Pons (tissue), 1 donor: Measurements from ENCODE around the gene NTHL1.

ENCODE experiments used
- DNase-seq: peaks from one replicate; pipeline ENCODE4 v3.0.0-alpha.2; 2016; ENCODE audit warnings: low spot score

Gene NTHL1

GRCh38 chr16:2008009-2008526 lies 39.6 kb downstream of the NTHL1 start:
- no peak for DNase-seq

DNA sequence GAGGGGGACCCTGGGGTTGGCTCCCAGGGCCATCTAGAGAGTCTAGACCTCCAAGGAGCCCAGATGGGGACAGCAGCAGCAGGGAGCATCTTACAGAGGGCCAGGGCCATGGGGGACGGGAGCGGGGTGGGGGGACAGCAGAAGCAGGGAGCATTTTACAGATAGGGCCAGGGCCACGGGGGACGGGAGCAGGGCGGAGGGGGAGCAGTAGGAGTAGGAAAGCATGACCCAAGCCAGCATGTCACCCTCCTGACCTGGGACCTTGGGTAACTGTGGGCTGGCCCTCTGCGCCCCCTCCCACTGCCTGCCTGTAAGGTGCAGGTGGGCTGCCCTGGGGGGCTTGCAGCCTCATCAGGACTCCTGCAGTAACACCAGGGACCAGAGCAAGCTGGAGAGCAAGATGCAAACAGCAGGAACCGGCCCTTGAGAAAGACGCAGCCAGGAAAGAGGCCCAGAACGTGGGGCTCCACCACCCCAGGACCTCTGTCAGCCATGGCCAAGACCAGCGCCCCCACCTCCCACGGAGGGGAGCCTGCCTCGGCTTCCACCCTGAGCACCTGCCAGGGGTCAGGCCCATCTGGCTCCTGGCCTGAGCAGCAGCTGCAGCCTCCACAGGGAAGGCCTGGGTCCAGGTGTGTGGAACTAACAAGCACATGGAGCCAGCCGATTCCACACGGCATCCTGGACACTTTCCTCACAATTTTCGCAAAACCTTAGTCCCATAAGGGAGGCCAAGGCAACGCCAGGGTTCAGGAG lies 40.4 kb downstream of the NTHL1 start:
- no peak for DNase-seq

DNA sequence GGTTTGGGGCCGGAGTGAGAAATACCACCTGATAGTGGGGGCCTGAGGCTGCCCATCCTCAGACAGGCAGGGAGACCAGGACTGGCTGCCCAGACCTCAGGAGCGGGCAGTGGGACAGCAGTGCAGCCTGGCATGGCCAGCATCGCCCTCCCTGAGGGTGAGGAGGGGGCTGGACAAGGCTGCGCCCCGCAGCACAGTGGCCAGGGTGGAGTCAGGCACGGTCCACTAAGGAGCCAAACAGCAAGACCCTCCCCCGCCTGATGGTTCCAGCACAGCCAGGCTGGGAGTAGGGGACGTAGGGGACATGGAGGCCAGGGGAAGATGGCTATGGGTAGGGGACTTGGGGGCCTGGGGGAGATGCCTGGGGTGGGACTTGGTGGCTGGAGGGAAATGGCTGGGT lies 41.3 kb downstream of the NTHL1 start:
- DNase-seq = no peak

GRCh38 chr16:2005646-2006045 lies 42.0 kb downstream of the NTHL1 start:
- DNase-seq = no peak

GRCh38 chr16:2004795-2005517 lies 42.7 kb downstream of the NTHL1 start:
- no peak for DNase-seq

DNA sequence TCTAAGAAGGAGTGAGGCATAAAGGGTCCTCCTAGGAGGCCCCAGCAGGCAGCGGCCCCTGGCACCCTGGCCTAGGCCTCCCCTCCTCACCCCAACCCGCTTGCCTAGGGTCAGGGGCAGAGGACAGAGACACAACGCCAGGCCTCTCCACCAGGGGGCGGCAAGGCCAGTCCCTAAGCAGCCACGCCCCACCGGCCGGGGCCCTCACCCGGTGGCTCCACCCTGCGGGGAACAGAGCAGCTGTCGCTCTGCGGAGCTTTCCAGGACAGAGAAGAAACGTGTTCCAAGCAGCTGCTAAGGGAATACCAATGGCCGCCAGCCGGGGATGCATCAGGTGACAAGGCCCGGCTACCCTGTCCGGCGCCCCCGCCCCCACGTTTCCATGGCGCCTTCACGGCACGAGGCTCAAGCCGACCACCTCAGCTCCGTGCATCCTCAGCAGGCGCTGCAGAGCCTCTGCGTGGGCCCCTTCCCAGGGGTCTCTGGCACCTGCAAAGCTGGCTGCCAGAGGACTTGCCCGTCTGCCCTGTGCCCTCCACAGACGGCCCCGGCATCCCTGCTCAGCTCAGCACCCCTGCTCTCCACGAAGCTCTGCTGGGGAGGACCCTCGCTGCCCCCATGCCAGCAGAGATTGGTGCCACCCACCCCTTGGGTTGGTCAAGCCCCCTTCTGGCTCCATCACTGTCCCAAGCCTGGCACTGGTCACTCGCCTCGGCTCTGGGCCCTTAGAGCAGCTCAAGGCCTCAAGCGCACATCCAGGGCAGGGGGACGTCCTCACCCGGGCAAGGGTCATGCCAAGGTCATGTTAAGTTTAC lies 43.6 kb downstream of the NTHL1 start:
- DNase-seq = peak; percentile 69

DNA sequence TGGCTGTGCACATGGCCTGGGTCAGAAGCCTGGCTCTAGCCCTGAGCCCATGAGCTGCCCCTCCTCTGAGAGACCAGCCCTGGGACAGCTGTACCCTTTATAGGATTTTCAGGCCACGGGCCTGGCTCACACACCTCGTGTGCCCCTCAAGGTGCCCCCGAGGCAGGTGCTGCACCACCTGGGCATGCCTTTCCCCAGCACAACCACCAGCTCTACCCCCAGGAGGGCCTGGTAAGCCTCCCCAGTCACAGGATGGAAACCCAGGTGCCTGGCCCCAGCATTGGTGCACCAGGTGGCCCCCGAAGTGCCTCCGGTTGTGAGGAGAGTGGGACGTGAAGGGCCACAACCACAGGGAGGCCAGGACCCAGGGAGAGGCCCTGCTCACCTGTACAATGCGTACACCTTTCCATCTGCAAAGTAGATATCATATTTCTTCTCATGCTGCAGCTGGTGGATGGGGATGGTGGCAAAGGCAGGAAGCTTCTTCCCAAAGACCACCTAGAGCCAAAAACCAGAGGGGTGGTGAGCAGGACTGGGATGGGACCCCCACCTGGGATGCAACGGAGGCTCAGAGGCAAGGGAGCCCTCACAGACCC lies 44.3 kb downstream of the NTHL1 start:
- DNase-seq = no peak

GRCh38 chr16:2002406-2003230 lies 45.0 kb downstream of the NTHL1 start:
- DNase-seq = no peak

GRCh38 chr16:2001456-2002355 lies 45.9 kb downstream of the NTHL1 start:
- DNase-seq = no peak

- DNase-seq = no peak
Measured at GRCh38 chr16:2001035-2001434, 46.6 kb downstream of the NTHL1 start.

- no peak for DNase-seq
Measured at GRCh38 chr16:1999866-2000514, 47.6 kb downstream of the NTHL1 start.

- no peak for DNase-seq
Measured at GRCh38 chr16:1998852-1999801, 48.5 kb downstream of the NTHL1 start.

DNA sequence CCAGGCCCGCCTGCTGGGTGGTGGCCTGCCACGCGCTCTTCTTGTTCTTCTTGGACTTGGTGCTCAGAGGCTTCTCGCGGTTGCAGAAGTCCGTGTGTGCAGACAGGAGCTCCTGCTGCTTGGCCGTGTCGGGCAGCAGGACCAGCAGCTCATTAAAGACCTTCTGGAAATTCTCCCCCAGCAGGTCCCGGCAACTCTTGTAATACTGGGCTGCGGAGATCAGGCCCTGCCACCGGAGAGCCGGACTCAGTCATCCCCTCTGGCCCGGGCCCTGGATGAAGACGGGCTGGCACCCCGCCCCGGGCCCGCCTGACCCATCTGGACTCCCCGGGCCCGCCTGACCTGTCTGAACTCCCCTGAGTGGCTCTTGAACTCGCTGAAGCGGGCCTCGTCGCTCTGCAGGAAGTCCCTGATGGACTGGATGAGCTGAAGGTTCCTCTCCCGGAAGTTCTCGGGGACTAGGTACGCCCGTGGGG lies 49.2 kb downstream of the NTHL1 start:
- no peak for DNase-seq

- no peak for DNase-seq
Measured at GRCh38 chr16:1997494-1998359, 49.9 kb downstream of the NTHL1 start.

DNA sequence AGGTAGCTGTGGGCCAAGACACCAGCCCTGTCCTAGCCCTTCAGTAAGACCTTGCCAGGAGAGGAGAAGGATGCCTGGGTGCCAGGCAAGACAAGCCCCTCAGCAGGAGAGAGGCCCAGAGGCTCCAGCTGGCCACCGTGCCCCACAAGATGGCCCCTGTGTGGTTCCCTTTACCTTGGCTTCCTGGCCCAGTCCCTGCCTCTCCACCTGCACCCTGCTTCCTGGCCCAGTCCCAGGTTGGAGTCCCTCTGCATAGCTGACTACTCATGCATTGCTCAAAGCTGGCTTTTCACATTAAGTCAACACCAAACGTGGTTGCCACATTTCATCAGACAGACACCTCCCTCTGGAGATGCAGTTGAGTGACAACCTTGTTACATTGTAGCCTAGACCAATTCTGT lies 53.9 kb downstream of the NTHL1 start:
- DNase-seq = no peak

DNA sequence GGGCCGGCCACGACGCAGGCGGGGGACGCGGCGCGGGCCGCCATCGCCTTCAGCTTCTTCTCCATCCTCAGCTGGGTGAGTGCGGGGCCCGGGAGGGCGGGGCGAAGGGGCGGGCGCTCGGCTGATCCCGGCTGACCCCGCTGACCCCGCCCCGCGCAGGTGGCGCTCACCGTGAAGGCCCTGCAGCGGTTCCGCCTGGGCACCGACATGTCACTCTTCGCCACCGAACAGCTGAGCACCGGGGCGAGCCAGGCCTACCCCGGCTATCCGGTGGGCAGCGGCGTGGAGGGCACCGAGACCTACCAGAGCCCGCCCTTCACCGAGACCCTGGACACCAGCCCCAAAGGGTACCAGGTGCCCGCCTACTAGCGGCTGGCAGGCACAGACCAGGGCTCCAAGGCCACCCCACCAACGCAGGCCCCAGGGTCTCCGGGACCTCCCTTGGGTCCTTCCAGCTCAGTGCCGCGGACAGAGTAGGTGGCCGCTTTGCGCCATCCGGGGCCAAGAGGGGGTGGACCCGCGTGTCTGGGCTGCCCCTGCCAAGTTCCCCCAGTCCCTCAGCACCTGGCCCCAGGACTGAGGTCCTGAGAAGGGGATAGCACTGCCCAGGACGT lies 54.8 kb downstream of the NTHL1 start:
- DNase-seq = no peak
